Panc1 (cell line): ENCODE measurements around the gene PI4K2B.

Source experiments
- POLR2AphosphoS5 ChIP-seq: IDR thresholded peaks from 2 replicates; pipeline ENCODE4 v1.6.1; 2012; ENCODE audit warnings: mild to moderate bottlenecking, low read depth, low read length, moderate library complexity
- SIN3A ChIP-seq: IDR thresholded peaks from 2 replicates; pipeline ENCODE4 v1.6.1; 2012; ENCODE audit warnings: low read depth, mild to moderate bottlenecking, low read length, moderate library complexity, borderline replicate concordance; ENCODE audit not compliant: insufficient read depth
- TCF7L2 ChIP-seq: IDR thresholded peaks from 2 replicates; pipeline ENCODE4 v1.6.1; 2011; ENCODE audit warnings: mild to moderate bottlenecking, low read depth, low read length, inconsistent platforms
- TF ChIP-seq, protein P1 (sequence below): fragments of 450-650 bp; IDR thresholded peaks from 2 replicates; pipeline ENCODE4 v1.5.1; 2017; ENCODE audit warnings: mild to moderate bottlenecking
- TF ChIP-seq, protein P2 (sequence below), 2 experiments: IDR thresholded peaks; 2 replicates each; pipeline ENCODE4 v1.6.1; 2011 to 2012; ENCODE audit warnings: low read depth in 2 of 2, control low read depth in 1 of 2, low read length in 1 of 2, mild to moderate bottlenecking in 1 of 2, moderate library complexity in 1 of 2; ENCODE audit not compliant: insufficient read depth in 1 of 2

DNA sequence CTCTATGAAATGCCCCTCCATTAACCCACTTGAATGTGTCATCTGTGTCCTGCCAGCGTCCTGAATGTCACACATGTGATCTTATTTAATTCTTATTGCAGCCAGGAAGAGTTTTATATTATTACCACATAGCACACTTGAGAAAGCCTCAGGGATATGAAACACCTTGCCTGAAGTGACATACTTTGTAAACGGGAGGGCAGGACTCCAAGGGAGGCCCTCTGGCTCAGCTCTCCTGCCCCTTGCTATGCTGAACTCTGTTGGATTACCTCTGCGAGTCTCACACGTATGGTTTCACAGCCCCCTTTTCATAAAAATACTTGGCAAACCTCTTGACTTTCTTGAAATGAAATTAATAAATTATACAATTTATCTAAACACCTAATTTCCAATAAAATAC is 67.6 kb downstream of the PI4K2B start:
- TF ChIP-seq, protein P1, sequence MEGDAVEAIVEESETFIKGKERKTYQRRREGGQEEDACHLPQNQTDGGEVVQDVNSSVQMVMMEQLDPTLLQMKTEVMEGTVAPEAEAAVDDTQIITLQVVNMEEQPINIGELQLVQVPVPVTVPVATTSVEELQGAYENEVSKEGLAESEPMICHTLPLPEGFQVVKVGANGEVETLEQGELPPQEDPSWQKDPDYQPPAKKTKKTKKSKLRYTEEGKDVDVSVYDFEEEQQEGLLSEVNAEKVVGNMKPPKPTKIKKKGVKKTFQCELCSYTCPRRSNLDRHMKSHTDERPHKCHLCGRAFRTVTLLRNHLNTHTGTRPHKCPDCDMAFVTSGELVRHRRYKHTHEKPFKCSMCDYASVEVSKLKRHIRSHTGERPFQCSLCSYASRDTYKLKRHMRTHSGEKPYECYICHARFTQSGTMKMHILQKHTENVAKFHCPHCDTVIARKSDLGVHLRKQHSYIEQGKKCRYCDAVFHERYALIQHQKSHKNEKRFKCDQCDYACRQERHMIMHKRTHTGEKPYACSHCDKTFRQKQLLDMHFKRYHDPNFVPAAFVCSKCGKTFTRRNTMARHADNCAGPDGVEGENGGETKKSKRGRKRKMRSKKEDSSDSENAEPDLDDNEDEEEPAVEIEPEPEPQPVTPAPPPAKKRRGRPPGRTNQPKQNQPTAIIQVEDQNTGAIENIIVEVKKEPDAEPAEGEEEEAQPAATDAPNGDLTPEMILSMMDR: no peak
- TF ChIP-seq, protein P2, sequence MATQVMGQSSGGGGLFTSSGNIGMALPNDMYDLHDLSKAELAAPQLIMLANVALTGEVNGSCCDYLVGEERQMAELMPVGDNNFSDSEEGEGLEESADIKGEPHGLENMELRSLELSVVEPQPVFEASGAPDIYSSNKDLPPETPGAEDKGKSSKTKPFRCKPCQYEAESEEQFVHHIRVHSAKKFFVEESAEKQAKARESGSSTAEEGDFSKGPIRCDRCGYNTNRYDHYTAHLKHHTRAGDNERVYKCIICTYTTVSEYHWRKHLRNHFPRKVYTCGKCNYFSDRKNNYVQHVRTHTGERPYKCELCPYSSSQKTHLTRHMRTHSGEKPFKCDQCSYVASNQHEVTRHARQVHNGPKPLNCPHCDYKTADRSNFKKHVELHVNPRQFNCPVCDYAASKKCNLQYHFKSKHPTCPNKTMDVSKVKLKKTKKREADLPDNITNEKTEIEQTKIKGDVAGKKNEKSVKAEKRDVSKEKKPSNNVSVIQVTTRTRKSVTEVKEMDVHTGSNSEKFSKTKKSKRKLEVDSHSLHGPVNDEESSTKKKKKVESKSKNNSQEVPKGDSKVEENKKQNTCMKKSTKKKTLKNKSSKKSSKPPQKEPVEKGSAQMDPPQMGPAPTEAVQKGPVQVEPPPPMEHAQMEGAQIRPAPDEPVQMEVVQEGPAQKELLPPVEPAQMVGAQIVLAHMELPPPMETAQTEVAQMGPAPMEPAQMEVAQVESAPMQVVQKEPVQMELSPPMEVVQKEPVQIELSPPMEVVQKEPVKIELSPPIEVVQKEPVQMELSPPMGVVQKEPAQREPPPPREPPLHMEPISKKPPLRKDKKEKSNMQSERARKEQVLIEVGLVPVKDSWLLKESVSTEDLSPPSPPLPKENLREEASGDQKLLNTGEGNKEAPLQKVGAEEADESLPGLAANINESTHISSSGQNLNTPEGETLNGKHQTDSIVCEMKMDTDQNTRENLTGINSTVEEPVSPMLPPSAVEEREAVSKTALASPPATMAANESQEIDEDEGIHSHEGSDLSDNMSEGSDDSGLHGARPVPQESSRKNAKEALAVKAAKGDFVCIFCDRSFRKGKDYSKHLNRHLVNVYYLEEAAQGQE (IDR thresholded peaks at IDR 0.05; ENCODE audit: insufficient read depth in 1 of 2, low read depth in 2 of 2, low read length in 1 of 2): no peak
- TF ChIP-seq POLR2AphosphoS5 (no peak), SIN3A (no peak), TCF7L2 (no peak)
